ENCODE measurements around the gene PLXDC2. TPM values are rescaled to one million over a fixed set of nuclear protein-coding genes. Genes with fewer than 3 reads are reported as not detected.

The PLXDC2 gene
- total and polyA plus RNA-seq, 2 donors (not counting 1 experiment from before 2014, with no cell fraction given) = 0.07 TPM

- Histone ChIP-seq H3K9ac (ENCODE audit: low read length) (no peak overlapping the region), H2AFZ (ENCODE audit: insufficient read depth, low read depth, low read length, poor library complexity, severe bottlenecking) (no peak overlapping the region), H3K4me3 (ENCODE audit: control extremely low read depth in 1 of 5, extremely low read depth in 1 of 5, insufficient read depth in 1 of 5, low read depth in 2 of 5, low read length in 4 of 5) (no peak overlapping the region), H3K27me3 (replicated peaks in 1 of 4; ENCODE audit: control extremely low read depth in 1 of 4, control insufficient read depth in 3 of 4, insufficient read depth in 4 of 4, low read length in 3 of 4) (no peaks in the 10 kb centered on the region), H3K4me1 (ENCODE audit: control insufficient read depth in 2 of 2, insufficient read depth in 2 of 2, low read length in 2 of 2) (no peaks in the 10 kb centered on the region), H3K79me2 (ENCODE audit: control insufficient read depth, insufficient read depth, low read length) (no peaks in the 10 kb centered on the region), H3K4me2 (replicated peaks; ENCODE audit: low read depth, low read length, poor library complexity, severe bottlenecking) (no peak overlapping the region), H3K36me3 (replicated peaks in 1 of 2; ENCODE audit: control extremely low read depth in 1 of 2, control insufficient read depth in 1 of 2, extremely low read depth in 1 of 2, insufficient read depth in 2 of 2, low read length in 1 of 2) (no peaks in the 10 kb centered on the region), H4K20me1 (ENCODE audit: control insufficient read depth, insufficient read depth, low read length, poor library complexity, severe bottlenecking) (no peaks in the 10 kb centered on the region), H3K27ac (ENCODE audit: low read length in 2 of 2) (no peak overlapping the region), H3K9me3 (ENCODE audit: control extremely low read depth in 1 of 3, control insufficient read depth in 2 of 3, insufficient read depth in 1 of 3, low read length in 2 of 3) (peaks cover 0 to 1% (median 0%) of the 10 kb centered on the region in 3 donors)
- H3K27ac Mint-ChIP-seq = no peak overlapping the region
- no peak for DNase-seq
- no CpG with 5 or more reads among the region's 2 CpGs for WGBS (ENCODE audit: insufficient coverage)
- no peak for ATAC-seq (ENCODE audit: low read depth)
- ChIA-PET POLR2A (no interaction called here), CTCF (interaction anchor here (0.5 kb wide), 1 partner anchor 26 kb away, joined by 4 read pairs; no protein-coding TSS in a partner anchor)
- intact Hi-C loops (cut with micrococcal nuclease) = no loop called here
- no peak overlapping the region for H3K4me3 Mint-ChIP-seq
- no peaks in the 10 kb centered on the region for H3K27me3 Mint-ChIP-seq
- no peak for TF ChIP-seq EZH2 (IDR thresholded peaks at IDR 0.05; ENCODE audit: borderline replicate concordance, insufficient read depth, low read depth, low read length, poor library complexity, severe bottlenecking)
- no peak for TF ChIP-seq CTCF (IDR thresholded peaks at IDR 0.05)
- no peaks in the 10 kb centered on the region for H3K9me3 Mint-ChIP-seq (ENCODE audit: insufficient read depth)
- no peaks in the 10 kb centered on the region for H3K4me1 Mint-ChIP-seq
Observed at GRCh38 chr10:19791032-19791431, 25.2 kb upstream of the PLXDC2 start.

GRCh38 chr10:19795684-19796083 is 20.5 kb upstream of the PLXDC2 start:
- H3K4me1 Mint-ChIP-seq = no peaks in the 10 kb centered on the region
- ATAC-seq (ENCODE audit: low read depth) = no peak

More at GRCh38 chr10:19795684-19796083, 20.5 kb upstream of the PLXDC2 start:
- no peak overlapping the region for H3K9ac ChIP-seq (ENCODE audit: low read length)
- no peak overlapping the region for H3K27ac ChIP-seq (ENCODE audit: low read length in 2 of 2)
- Mint-ChIP-seq H3K27me3 (no peaks in the 10 kb centered on the region), H3K27ac (no peak overlapping the region), H3K4me3 (no peak overlapping the region), H3K9me3 (ENCODE audit: insufficient read depth) (peaks cover 4% of the 10 kb centered on the region)
- no peak overlapping the region for H2AFZ ChIP-seq (ENCODE audit: insufficient read depth, low read depth, low read length, poor library complexity, severe bottlenecking)
- 95% methylated on average over 4 of the region's 5 CpGs for WGBS (ENCODE audit: insufficient coverage)
- TF ChIP-seq CTCF (IDR thresholded peaks at IDR 0.05) = no peak
- no peak for TF ChIP-seq EZH2 (IDR thresholded peaks at IDR 0.05; ENCODE audit: borderline replicate concordance, insufficient read depth, low read depth, low read length, poor library complexity, severe bottlenecking)
- no peak for DNase-seq
- no peaks in the 10 kb centered on the region for H3K79me2 ChIP-seq (ENCODE audit: control insufficient read depth, insufficient read depth, low read length)
- CTCF ChIA-PET = no interaction called here
- intact Hi-C loops (cut with micrococcal nuclease) = no loop called here
- H3K27me3 ChIP-seq (replicated peaks in 1 of 4; ENCODE audit: control extremely low read depth in 1 of 4, control insufficient read depth in 3 of 4, insufficient read depth in 4 of 4, low read length in 3 of 4) = no peaks in the 10 kb centered on the region
- H3K4me3 ChIP-seq (ENCODE audit: control extremely low read depth in 1 of 5, extremely low read depth in 1 of 5, insufficient read depth in 1 of 5, low read depth in 2 of 5, low read length in 4 of 5) = no peak overlapping the region
- H3K36me3 ChIP-seq (replicated peaks in 1 of 2; ENCODE audit: control extremely low read depth in 1 of 2, control insufficient read depth in 1 of 2, extremely low read depth in 1 of 2, insufficient read depth in 2 of 2, low read length in 1 of 2) = no peaks in the 10 kb centered on the region
- no peak overlapping the region for H3K4me2 ChIP-seq (replicated peaks; ENCODE audit: low read depth, low read length, poor library complexity, severe bottlenecking)
- H3K9me3 ChIP-seq (ENCODE audit: control extremely low read depth in 1 of 3, control insufficient read depth in 2 of 3, insufficient read depth in 1 of 3, low read length in 2 of 3) = peaks cover 0 to 3% (median 0%) of the 10 kb centered on the region in 3 donors
- no peaks in the 10 kb centered on the region for H3K4me1 ChIP-seq (ENCODE audit: control insufficient read depth in 2 of 2, insufficient read depth in 2 of 2, low read length in 2 of 2)
- H4K20me1 ChIP-seq (ENCODE audit: control insufficient read depth, insufficient read depth, low read length, poor library complexity, severe bottlenecking) = no peaks in the 10 kb centered on the region
- POLR2A ChIA-PET = no interaction called here

Data from B cell (primary cell).